ENCODE measurements around the gene SULF2.
"Not testable (repeated sequence)": the region's sequence is repeated elsewhere in the genome, so short reads cannot be mapped to it uniquely, and the experiment has no call there.

SULF2 gene

DNA sequence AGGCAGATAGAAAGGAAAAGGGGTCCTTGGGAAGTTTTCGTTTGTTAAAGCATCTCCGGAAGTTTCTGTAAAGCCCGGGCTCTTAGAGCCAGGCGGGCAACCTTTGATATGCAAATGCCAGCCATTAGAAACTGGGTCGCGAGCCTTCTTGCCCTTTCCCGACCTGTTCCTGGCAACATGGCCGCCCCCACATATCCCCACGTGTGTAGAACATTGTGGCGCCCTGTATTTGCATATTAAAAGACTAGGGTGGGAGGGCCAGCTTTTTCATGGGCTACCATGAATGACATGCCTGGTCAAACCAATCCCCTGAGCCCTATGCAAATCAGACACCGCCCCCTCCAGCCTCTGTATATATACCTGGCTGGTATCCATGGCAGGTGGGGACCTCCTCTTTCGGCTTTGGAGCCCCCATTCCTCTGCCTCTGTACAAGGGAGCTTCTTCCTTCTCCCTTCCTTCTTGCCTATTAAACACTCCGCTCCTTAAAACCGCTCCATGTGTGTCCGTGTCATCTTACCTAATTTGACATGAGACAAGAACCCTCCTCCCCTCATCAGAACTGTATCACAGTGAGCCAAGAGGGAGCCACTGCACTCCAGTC, 19.0 kb upstream of the SULF2 start:
- not testable (repeated sequence) for DNase-seq

DNA sequence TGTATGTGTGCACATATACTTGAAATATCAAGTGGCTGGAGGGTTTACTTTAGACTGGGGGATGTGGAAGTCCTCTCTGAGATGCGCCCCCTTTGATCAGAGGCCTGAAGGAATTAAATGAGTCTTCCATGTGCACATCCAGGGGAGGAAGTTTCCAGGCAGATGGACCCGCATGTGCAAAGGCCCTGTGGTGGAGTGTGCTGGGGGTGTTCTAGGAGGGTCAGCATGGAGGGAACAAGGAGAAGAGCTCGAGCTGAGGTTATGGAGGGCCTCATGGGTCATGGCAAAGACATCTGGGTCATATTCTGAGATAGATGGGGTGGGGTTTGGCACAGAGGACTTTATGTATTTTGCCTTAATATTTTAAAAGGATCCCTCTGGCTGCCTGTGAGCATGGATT, 17.7 kb upstream of the SULF2 start:
- no peak for DNase-seq

DNA sequence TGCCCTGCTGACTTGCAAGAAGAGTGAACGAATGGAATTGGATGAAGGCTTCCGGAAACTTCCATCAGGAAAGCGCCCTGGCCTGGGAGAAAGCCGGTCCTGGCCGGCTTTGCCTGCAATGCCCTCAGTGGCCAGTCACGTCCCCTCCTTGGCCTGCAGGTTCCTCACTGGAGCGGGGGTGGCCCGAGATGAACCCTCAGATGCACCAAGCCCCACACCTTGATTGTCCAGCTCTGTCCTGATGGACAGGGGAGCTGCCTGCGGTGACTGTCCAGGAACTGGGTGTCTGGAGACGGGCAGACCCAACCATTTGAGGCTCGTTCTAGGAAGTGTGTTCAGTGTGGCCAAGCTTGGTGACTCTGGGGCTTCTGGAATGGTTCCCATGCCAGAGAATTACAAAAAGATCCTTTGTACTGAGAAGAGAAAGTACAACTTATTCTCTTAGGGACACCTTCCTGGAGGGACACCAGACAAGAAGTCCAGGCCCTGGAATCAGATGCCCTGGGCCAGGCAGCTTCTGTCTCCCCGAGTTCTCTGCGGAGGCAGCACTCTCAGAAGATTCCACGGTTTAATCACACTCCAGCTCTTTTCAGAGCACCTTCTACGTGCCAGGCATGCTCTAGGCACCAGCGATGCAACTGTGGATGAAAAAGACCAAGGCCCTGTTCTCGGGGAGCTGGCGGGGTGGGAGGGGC, 17.1 kb upstream of the SULF2 start:
- DNase-seq = no peak

DNA sequence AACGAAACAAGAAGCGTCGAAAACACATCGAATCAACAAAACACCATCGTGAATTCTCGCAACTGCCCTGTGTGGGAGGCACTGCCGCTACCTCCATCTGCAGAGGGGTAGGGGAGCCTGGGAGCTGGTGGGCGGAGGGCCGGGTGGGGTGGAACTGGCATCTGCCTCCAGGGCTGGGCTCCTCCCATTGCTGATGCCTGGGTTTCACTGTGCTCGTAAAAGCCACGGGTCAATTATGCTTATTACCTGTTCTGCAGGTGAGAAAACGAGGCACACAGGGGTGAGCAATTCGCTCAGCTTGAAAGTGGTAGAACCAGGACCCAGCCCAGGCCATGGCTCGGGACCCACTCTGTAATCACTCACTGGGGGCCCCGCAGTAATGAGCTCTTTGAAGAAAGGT, 16.5 kb upstream of the SULF2 start:
- no peak for DNase-seq

DNA sequence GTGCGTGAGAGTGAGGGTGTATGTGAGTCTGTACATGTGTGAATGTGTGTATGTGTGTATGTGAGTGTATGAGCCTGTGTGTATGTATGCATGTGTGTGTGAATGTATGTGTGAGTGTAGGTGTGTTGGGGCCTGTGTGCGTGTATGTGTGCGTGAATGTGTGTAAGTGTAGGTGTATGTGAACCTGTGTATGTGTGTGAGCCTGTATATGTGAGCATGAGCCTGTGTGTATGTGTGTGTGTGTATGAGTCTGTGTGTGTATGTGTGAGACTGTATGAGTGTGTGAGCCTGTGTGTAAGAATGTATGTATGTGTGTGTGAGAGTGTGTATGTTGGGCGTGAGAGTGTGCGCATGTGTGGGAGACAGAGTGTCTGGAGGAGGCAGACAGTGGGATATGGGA, 15.8 kb upstream of the SULF2 start:
- DNase-seq = no peak

DNA sequence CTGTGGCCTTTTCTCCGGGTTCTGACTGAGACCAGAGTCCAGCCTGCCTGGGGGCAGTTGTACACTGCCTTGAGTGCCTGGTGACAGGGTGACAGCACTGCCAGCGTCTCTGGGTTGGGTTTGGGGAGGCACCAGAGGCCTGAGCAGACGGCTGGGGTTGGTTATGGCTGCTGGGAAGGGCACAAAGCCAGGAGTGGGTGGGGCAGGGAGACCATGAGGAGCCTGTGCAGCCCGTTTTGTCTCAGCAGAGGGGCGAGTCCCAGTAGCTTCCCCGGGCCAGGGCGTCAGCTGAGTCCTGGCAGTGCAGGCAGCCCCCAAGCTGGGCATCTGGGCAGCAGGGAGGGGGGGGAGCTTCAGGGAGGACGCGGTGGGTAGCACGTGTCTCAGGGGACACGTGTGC, 15.3 kb upstream of the SULF2 start:
- DNase-seq = no peak

DNA sequence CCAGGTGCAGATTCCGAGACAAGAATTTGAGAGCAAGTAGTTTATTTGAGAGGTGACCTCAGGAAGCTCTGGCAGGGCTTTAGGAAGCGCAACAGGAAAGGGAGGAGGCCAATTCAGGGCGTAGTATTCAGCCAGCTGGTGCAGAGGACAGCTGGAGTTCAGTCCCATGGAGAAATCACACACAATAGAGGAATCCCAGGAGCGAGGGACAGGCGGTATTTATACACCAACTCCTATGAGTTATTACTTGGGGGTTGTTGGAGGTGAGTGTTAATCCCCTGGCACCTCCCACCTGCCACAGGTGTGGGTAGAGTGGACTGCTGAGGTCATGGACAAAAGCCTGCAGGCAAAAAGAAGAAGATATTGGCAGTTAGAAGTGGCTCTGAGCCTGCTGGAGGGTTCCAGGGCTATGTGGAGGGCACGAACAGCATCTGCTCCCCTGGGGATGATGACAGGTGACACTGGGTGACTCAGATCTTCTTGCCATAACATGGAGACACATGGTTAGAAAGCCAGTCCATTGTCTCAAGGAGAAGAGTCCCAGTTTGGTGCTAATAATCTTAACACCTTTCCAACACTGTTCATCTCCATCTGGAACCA, 13.9 kb upstream of the SULF2 start:
- no peak for DNase-seq

DNA sequence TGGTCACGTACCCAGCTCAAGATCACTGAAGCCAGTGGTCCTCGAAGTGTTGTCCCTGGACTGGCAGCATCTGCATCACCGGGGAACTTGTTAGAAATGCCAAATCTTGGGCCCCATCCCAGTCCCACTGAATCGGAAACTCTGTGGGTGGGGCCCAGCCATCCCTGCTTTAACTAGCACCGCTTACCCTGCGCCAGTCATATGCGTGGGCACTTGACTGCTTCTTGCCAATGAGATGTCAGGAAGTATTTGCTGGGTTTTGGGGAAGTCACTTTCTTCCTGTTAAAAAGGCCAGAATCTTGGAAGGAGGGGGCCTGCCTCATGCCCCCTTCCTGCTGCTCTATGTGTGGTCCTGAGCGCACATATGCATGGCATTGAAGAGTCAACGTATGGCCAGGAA, 11.7 kb upstream of the SULF2 start:
- DNase-seq = no peak

DNA sequence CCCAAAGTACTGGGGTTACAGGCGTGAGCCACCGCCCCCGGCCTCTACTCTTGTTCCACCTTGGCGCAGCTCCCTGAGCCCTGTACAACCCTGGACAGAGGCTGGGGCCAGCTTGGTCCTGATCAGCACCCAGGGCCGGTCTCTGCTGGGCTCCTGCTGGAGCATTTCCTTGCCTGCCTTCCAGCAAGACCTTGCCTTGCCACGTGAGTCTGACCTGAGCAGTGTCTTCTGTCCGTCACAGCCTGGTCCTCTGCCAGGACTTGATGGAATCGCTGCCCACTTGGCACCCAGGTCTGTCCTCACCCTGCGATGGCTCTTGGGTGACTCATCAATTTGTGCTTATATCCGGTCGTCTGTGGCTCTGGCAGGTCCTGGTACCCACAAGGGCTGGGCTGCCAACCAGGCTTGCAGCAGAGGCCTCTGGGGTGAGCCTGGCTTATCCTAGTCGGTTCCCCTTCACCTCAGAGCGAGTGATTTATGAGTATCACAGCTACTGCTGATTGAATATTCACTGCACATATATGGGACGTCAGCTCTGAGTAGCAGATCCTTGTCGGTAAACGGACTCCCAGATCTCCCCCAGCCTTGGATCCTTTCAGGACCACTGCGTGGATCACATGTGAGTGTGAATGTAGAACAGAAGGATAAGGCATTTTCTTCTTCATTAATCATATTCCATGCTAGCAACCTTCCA, 10.1 kb upstream of the SULF2 start:
- no peak for DNase-seq

DNA sequence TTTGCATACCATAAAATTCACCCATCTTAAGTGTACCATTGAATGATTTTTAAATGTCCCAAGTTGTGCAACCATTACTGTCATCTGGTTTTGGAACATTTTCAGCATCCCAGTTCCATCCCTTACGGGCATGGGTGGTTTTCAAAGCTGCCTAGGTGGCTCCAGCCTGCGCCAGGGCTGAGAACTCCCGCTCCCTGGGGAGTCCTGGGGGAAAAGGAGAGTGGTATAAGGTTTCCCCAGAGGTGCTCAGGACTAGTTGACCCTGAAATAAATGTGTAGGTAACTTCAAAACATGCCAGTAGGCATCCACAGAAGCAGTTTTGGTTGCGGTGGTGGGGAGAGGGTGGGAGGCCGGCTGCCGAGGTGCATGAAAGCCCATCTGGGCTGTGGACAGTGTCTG, 9.0 kb upstream of the SULF2 start:
- not testable (repeated sequence) for DNase-seq

DNA sequence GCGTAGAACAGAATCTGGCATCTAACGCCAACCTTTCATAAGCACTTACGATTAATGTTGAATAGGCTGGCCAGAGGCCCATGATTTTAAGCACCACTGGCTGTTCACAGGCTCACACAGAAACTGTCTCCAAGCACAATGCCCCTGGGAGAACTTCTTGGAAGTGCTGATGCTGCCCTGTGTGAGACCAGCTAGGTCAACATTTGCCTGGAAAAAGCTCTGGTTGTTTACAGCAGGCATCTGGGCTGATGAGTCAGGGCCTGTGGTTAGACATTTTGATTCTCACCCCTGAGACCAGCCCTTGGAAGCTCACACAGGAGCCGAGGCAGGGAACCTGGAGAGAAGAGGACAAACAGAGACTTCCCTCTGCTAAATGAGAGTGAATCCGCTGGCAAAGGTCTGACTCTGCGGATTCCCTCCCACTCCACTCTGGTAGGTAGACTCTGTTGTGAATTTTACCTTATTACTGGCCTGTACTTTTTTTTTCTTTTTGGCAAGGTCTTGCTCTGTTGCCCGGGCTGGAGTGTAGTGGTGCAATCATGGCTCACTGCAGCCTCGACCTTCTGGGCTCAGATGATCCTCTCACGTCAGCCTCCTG, 6.8 kb upstream of the SULF2 start:
- no peak for DNase-seq

DNA sequence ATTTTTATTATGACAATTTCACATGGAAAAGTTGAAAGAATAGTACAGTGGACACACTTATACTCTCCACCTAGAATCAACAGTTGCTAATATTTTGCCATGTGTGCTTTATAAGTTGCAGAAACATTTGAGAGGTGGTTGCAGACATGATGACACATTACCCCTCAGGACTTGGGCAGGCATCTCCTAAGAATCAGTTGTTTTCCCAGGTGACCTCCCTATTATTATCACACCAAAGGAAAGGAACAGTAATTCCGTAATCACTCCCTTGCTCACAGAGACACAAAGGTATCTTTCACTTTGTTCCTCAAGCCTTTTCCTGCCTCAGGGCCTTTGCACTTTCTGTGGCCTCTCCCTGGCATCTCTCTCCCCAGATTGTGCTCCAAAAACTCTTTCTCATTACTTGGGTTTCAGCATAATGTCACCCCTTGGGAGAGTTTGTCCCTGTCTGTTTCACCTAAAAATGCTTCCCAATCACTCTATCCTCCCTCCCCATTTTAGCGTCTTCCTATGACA, 5.9 kb upstream of the SULF2 start:
- no peak for DNase-seq

DNA sequence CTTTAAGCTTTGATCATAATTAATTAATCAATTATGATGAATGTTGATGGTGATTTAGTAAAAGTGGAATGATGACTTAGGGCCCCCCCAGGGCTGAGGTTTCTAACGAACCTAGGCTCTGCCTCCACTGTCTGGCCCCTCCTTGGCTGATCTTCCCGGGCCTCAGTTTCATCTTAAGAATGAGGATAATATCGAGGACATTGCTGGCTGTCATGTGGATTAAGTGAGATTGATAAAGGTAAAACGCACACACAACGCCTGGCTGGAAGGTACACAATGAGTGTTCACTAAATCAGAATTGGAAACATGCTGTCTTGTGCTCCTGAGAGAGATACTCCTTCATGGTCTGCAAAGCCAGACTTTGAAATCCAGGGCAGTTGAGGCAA, 5.3 kb upstream of the SULF2 start:
- DNase-seq = no peak

DNA sequence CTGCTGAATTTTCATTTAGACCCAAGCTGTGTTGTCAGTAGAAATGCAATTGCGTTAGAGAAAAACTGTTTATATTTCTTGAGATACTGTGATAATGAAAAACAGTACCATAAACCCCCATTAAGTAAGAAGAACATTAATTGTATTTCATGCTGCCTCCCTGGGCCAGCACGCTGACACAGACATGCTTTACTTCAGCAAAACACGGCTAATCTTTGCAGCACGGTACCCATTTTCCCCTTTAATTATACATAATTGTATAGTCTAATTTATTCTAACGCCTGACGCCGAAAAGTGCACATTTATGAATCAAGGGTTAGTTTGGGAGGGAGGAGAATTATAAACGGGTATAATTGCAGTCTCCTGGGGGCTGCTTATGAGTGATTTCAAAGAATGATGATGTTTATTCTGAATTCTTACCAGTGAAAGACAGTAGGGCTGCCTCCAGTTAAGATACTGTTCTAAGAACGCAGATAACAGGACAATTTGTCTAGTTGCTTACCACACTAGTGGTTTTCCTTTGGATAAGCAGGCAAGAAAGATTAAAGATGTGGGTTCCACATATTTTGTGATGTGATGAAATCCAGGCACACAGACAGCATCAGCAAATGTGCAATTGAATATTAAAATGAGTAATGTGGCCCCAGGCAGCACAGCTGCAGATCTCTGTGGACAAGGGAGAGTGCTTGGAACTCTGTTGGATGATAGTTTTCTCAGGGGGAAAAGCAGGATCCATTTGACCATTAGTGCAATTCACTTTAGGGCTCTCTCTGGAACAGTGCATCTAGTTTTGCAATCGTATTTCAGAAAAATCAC, 4.7 kb upstream of the SULF2 start:
- DNase-seq = no peak

DNA sequence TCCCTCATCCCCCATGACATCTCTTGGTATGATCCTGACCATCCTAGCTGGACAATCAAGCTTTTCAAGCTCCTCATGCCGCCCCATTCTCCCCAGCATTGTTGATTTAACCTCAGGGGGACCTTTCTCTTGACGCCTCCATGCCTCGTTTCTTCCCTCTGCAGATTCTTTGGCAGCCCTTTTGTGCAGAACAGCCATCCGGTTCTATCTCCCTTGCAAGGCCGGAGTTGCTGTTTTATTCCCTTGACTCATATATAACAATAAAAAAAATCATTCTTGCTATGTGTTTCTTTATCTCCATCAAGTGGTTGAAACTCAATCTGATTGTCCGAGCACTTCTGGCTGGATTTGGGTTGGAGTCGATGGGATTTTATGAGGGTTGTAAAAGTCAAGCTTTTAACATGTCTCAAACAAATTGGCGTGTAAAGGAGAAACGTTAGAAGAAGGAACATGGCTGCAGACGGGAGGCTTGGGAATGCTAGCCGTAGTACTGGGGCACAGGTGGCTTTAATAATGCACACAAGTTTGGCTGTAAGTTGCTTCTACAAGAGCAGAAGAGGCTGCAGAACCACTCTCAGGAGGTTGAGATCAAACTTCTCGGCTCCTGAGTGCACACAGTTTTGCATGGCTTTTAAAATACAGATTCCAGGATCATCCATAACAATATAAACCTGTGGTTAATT, 3.9 kb upstream of the SULF2 start:
- no peak for DNase-seq

DNA sequence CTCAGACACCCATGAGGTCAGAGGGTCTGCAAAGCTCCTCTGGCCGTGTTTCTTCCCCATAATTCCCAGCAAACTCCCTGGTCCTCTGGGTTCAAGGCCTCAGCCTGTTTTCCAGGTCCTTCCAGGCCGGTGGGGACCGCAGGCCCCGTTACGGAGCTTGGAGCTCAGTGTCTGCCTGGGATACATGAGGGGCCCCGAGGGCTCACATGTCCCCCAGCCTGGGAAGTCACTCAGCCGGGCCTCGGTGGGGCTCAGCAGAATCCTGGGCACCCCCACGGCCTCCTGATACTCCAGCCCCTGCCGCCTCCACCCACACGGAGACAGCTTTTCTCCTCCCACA, 3.4 kb upstream of the SULF2 start:
- DNase-seq = no peak

DNA sequence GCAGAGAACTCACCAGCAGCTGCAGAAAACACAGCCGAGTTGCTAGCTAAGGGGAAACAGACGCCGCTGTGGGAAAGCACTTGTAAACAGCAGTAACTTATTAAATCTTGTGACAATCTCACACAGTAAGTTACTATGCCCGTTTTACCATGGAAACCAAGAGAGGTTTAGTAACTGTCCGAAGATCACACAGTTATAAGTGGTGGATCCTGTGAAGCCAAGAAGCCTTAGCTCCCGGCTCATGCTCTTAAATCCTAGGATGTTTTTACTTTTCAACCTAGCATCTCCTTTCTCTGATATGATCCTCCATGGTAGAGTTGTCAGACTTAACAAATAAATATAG, 1.5 kb upstream of the SULF2 start:
- DNase-seq = no peak

DNA sequence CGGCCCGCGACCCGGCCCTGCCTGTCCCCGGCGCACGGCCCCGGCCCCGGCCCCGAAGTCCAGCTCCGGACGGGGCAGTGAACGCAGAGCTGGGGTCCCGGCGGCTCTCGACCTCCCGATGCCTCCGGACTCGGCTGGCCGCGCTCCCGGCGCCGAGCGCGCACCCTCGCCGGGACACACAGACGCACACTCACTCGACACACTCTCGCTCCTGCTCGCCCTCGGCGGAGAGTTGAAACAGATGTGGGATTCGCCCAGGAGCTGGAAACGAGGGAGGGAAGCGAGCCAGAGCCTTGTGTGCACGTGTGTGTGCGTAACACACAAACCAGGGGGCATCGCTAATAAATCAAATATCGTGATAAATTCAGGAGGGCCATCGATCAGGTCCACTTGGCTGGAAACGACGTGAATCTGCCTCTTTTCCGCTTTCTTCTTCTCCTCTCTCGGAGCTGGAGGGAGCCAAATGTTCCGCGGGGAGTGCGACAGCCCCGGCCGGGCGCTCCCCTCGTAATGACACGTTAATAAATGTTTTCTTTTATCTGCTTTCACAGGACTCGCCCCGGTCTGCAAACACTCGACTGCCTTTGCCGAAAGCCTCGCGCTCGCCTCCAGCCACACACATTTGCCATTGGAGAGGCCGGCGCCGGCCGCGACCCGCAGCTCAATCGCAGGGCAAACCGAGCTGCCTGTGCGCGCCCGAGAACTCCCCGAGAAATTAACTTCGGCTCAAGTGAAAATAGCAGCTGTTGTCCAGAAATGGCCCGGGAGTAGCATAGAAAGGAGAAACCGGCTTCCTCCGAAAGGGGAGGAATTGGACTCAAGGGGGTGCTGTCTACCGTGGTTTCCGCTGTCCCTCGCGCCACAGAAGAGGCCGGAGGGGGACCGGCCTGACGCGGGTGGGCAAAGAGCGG, 828 bp upstream of the SULF2 start:
- no peak for DNase-seq

DNA sequence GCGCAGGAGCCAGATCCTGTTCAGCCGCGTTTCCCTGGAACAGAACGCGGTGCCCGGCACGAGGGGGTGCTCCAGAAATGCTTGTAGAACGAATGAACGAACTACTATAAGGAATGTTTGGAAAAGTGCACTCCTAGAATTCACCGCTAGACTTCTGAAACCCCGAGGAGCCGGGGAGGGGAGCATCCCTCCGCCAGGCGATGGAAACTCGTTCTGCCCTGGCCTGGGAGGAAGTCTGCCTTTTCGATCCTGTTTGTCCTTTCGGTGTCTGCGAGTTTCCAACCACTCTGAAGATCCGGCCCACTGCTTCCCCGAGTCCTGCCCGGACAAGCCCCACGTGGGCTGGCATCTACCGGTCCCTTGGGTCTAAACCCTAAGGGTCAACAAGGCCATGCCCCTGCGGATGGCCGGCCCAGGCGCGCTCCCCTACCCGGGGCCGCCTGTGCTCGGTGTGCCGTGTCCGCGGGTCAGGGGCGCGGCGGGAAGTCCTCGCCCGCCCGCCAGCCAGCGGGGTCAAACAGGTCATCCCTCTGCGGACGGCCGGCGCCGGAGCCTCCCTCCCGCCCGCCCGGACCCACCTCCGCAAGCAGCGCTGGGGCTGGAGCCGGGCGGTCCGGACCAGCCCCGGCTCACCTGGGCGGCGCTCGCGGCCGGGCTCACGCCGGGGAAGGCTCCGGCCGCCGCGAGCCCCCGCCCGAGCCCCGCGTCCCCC, 526 bp downstream of the SULF2 start:
- DNase-seq = no peak

DNA sequence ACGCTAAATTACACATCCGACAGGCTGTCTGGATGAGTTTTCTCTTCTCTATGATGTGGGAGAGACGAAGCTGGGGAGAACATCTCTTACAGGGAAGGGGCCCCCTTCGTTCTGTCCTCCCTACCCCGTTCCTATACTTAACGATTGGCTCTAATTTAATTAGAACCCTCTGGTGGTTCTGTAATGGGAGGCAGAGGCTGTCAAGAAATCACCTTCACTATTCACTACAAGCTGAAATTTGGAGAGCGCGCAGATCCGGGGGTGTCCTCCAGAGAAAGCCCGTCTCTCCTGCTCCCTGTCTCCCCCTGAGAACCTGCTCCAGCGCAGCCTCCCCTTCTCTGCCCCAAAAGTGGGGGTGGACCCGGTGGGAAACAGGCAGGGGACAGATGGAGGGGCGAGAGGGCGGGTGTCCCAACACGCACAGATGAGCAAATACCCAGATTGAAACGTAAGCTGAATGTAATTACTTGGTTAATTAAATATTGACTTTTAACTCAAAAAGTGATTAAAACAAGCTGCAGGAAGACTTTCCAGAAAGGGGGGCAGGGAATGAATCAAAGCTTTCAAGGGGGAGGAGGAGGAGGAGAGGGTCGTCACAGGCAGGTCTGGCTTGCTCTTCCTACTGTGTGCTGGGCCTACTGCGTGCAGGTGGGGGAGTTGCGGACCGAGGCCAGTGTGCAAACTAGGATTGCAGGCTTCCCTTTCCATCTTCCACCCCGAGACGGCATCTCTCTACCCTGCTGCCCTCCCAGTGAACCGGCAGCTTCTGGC, 1.3 kb downstream of the SULF2 start:
- no peak for DNase-seq

Measured in activated gamma-delta T cell treated with Interleukin-2 at 50 U/mL for 16 hours (primary cell).